IMR-90 (cell line): Measurements from ENCODE around the gene UBN2. TPM values are rescaled to one million over a fixed set of nuclear protein-coding genes. Genes with fewer than 3 reads are reported as not detected.

Experiments
- ATAC-seq: fragments of 200-7000 bp; cut with Tn5 transposase; 2 replicates; pipeline ENCODE4 v1.9.1; 2020; ENCODE audit warnings: low read depth, mild to moderate bottlenecking, moderate library complexity
- BruUV-seq: library from RNA; stranded (reverse); fragments of 400-500 nt; replicated peaks from 2 replicates; lab custom pipeline; 2021; lab: Mats Ljungman, UMichigan
- CTCF ChIA-PET: fragments of 300-600 bp; formaldehyde crosslinking; extraction: SDS; loops from one replicate; lab custom pipeline; 2021; ENCODE audit warnings: antibody characterized with exemption; lab: Yijun Ruan, JAX
- POLR2A ChIA-PET: fragments of 300-600 bp; sonication (Branson Sonifier 250); formaldehyde crosslinking; loops from one replicate; lab custom pipeline; 2022; ENCODE audit warnings: antibody characterized with exemption; ENCODE audit not compliant: unreplicated experiment; lab: Charles Lee
- DNase-seq: peaks from one replicate; pipeline ENCODE4 v3.0.0; 2013
- H2AFZ ChIP-seq: replicated peaks from 2 replicates; pipeline ENCODE3; 2013; ENCODE audit warnings: low read length, mild to moderate bottlenecking; ENCODE audit not compliant: poor library complexity
- H2AK5ac ChIP-seq: 2 replicates; pipeline ENCODE4 v1.6.1; 2013; ENCODE audit warnings: low read depth, low read length, inconsistent platforms
- H2AK9ac ChIP-seq: replicated peaks from 2 replicates; pipeline ENCODE3; 2013; ENCODE audit warnings: mild to moderate bottlenecking, low read depth, low read length, moderate library complexity; ENCODE audit not compliant: poor library complexity
- H2BK120ac ChIP-seq: 2 replicates; pipeline ENCODE4 v1.6.1; 2013; ENCODE audit warnings: low read depth, low read length, inconsistent platforms
- H2BK15ac ChIP-seq: 3 replicates; pipeline ENCODE4 v1.6.1; 2013; ENCODE audit warnings: low read depth, low read length, inconsistent platforms
- H2BK20ac ChIP-seq: 2 replicates; pipeline ENCODE4 v1.6.1; 2013; ENCODE audit warnings: low read depth, mild to moderate bottlenecking, inconsistent platforms, low read length, moderate library complexity
- H2BK5ac ChIP-seq: 2 replicates; pipeline ENCODE4 v1.6.1; 2013; ENCODE audit warnings: mild to moderate bottlenecking, low read depth, low read length, inconsistent platforms; ENCODE audit not compliant: poor library complexity, severe bottlenecking
- H3K14ac ChIP-seq: replicated peaks from 2 replicates; pipeline ENCODE4 v1.6.1; 2013; ENCODE audit warnings: low read depth, low read length, inconsistent platforms
- H3K18ac ChIP-seq: 2 replicates; pipeline ENCODE4 v1.6.1; 2013; ENCODE audit warnings: low read depth, low read length, control low read depth
- H3K23ac ChIP-seq: 2 replicates; pipeline ENCODE4 v1.6.1; 2013; ENCODE audit warnings: low read depth, low read length, inconsistent platforms
- H3K27ac ChIP-seq: 2 replicates; pipeline ENCODE4 v1.5.1; 2013; ENCODE audit warnings: mild to moderate bottlenecking, control low read depth, low read length; ENCODE audit not compliant: insufficient read depth
- H3K27me3 ChIP-seq: 2 replicates; pipeline ENCODE4 v1.6.1; 2013; ENCODE audit warnings: low read length; ENCODE audit not compliant: control insufficient read depth, insufficient read depth
- H3K36me3 ChIP-seq: 2 replicates; pipeline ENCODE4 v1.6.1; 2013; ENCODE audit warnings: low read length, mixed read lengths; ENCODE audit not compliant: control insufficient read depth, insufficient read depth
- H3K4ac ChIP-seq: 2 replicates; pipeline ENCODE4 v1.6.1; 2013; ENCODE audit warnings: low read depth, low read length, inconsistent platforms
- H3K4me1 ChIP-seq: 2 replicates; pipeline ENCODE4 v1.6.1; 2013; ENCODE audit warnings: low read length, mixed read lengths; ENCODE audit not compliant: control insufficient read depth, insufficient read depth
- H3K4me2 ChIP-seq: 2 replicates; pipeline ENCODE4 v1.6.1; 2013; ENCODE audit warnings: low read depth, mild to moderate bottlenecking, control low read depth, low read length, moderate library complexity
- H3K4me3 ChIP-seq: 2 replicates; pipeline ENCODE4 v1.5.1; 2013; ENCODE audit warnings: low read depth, mild to moderate bottlenecking, control low read depth, low read length, moderate library complexity; ENCODE audit not compliant: insufficient read depth
- H3K56ac ChIP-seq: 2 replicates; pipeline ENCODE4 v1.6.1; 2013; ENCODE audit warnings: low read length, inconsistent platforms; ENCODE audit not compliant: insufficient read depth; ENCODE audit errors: extremely low read depth
- H3K79me1 ChIP-seq, 2 experiments: 2 replicates each; pipeline ENCODE4 v1.6.1; 2013; ENCODE audit warnings: low read length in 2 of 2, inconsistent platforms in 1 of 2, low read depth in 1 of 2
- H3K9ac ChIP-seq: 2 replicates; pipeline ENCODE4 v1.6.1; 2013; ENCODE audit warnings: low read depth, low read length, control low read depth
- H3K9me1 ChIP-seq: 2 replicates; pipeline ENCODE4 v1.6.1; 2013; ENCODE audit warnings: low read length, inconsistent platforms; ENCODE audit not compliant: insufficient read depth
- H3K9me3 ChIP-seq: 2 replicates; pipeline ENCODE4 v1.6.1; 2013; ENCODE audit warnings: low read length; ENCODE audit not compliant: control insufficient read depth, insufficient read depth
- H4K20me1 ChIP-seq: 2 replicates; pipeline ENCODE4 v1.6.1; 2013; ENCODE audit warnings: low read length, inconsistent platforms; ENCODE audit not compliant: insufficient read depth
- H4K5ac ChIP-seq: 2 replicates; pipeline ENCODE4 v1.6.1; 2013; ENCODE audit warnings: mild to moderate bottlenecking, low read depth, low read length, control low read depth
- H4K8ac ChIP-seq, 2 experiments: 2 replicates each; pipeline ENCODE4 v1.6.1; 2013; ENCODE audit warnings: low read depth in 2 of 2, low read length in 2 of 2, control low read depth in 1 of 2, inconsistent platforms in 1 of 2
- H4K91ac ChIP-seq: 2 replicates; pipeline ENCODE4 v1.6.1; 2013; ENCODE audit warnings: low read depth, low read length, inconsistent platforms; ENCODE audit not compliant: insufficient read depth
- BHLHE40 ChIP-seq: fragments of 150-350 bp; IDR thresholded peaks from 2 replicates; pipeline ENCODE4 v1.6.1; 2016; ENCODE audit warnings: mild to moderate bottlenecking, low read depth, low read length
- CEBPB ChIP-seq: IDR thresholded peaks from 2 replicates; pipeline ENCODE4 v1.6.1; 2012; ENCODE audit warnings: low read depth, low read length, improper control_type of control experiment
- CHD1 ChIP-seq: IDR thresholded peaks from 2 replicates; pipeline ENCODE4 v1.6.1; 2012; ENCODE audit warnings: low read depth, low read length, improper control_type of control experiment
- FOS ChIP-seq: fragments of 150-350 bp; IDR thresholded peaks from 2 replicates; pipeline ENCODE4 v1.6.1; 2016; ENCODE audit warnings: low read depth, low read length
- MAFK ChIP-seq: IDR thresholded peaks from 2 replicates; pipeline ENCODE4 v1.6.1; 2012; ENCODE audit warnings: low read depth, low read length, improper control_type of control experiment
- MAZ ChIP-seq: IDR thresholded peaks from 2 replicates; pipeline ENCODE4 v1.6.1; 2012; ENCODE audit warnings: low read depth, mild to moderate bottlenecking, low read length, improper control_type of control experiment, moderate library complexity, borderline replicate concordance
- MXI1 ChIP-seq: IDR thresholded peaks from 2 replicates; pipeline ENCODE4 v1.6.1; 2012; ENCODE audit warnings: low read depth, mild to moderate bottlenecking, low read length, moderate library complexity, borderline replicate concordance
- NFE2L2 ChIP-seq: fragments of 150-350 bp; IDR thresholded peaks from 2 replicates; pipeline ENCODE4 v1.6.1; 2016; ENCODE audit warnings: low read depth, mild to moderate bottlenecking, low read length
- POLR2A ChIP-seq: IDR thresholded peaks from 2 replicates; pipeline ENCODE4 v1.6.1; 2012; ENCODE audit warnings: mild to moderate bottlenecking, low read depth, low read length
- RAD21 ChIP-seq: IDR thresholded peaks from 2 replicates; pipeline ENCODE4 v1.6.1; 2012; ENCODE audit warnings: low read length, improper control_type of control experiment
- RCOR1 ChIP-seq: IDR thresholded peaks from 2 replicates; pipeline ENCODE4 v1.6.1; 2012; ENCODE audit warnings: mild to moderate bottlenecking, low read length, improper control_type of control experiment; ENCODE audit not compliant: insufficient replicate concordance
- RFX5 ChIP-seq: IDR thresholded peaks from 2 replicates; pipeline ENCODE4 v1.8.0; 2012; ENCODE audit warnings: low read depth, mild to moderate bottlenecking, low read length, moderate library complexity
- SMC3 ChIP-seq: fragments of 150-350 bp; IDR thresholded peaks from 2 replicates; pipeline ENCODE4 v1.6.1; 2016; ENCODE audit warnings: low read depth, mild to moderate bottlenecking, antibody characterized with exemption, low read length, moderate library complexity
- WGBS, 2 experiments: methylation state at CpG; one replicate each; pipeline versions ENCODE4 v1.1.5 to v1.1.7; 2013; ENCODE audit warnings: missing lambda C conversion rate in 2 of 2; ENCODE audit not compliant: insufficient read length in 1 of 2; ENCODE audit errors: extremely low coverage in 2 of 2; 5-methylcytosine and 5-hydroxymethylcytosine counted together
- dilution Hi-C: fragments of 300-500 bp; cut with HindIII; formaldehyde crosslinking; loops from one replicate; pipeline ENCODE4 v1.14.3; 2018; ENCODE audit warnings: low sequenced_read_pairs; ENCODE audit not compliant: unreplicated experiment
- in situ Hi-C: fragments of 300-500 bp; cut with MboI; formaldehyde crosslinking; loops from 3 replicates; pipeline ENCODE4 v1.14.3; 2019; ENCODE audit warnings: low sequenced_read_pairs, inconsistent platforms, mixed read lengths
- intact Hi-C: fragments of 100-400 bp; cut with micrococcal nuclease; formaldehyde crosslinking; loops from 2 replicates; pipeline ENCODE4 v1.10.0; 2022
- polyA plus RNA-seq, 3 experiments: library from polyadenylated mRNA; depleted of rRNA; stranded (reverse); fragments of >200 nt; gene quantifications; 2 replicates each; pipeline ENCODE4 v1.2.3, GENCODE V29; 2012; ENCODE audit warnings: low replicate concordance in 1 of 3
- total RNA-seq: library from RNA; depleted of rRNA; stranded (reverse); fragments of >200 nt; gene quantifications from 2 replicates; pipeline ENCODE4 v1.2.3, GENCODE V29; 2012
- TF ChIP-seq, protein P1 (sequence below): fragments of 150-350 bp; IDR thresholded peaks from 2 replicates; pipeline ENCODE4 v1.6.1; 2016; ENCODE audit warnings: low read depth, mild to moderate bottlenecking, low read length, moderate library complexity, borderline replicate concordance
- TF ChIP-seq, protein P2 (sequence below): fragments of 150-350 bp; IDR thresholded peaks from 2 replicates; pipeline ENCODE4 v1.6.1; 2017; ENCODE audit warnings: mild to moderate bottlenecking, antibody characterized with exemption, low read length, low read depth

The UBN2 gene
- total and polyA plus RNA-seq, 2 of the 4 experiments (the other 2 are of a cell fraction), result 1.6 to 2.3 TPM

DNA sequence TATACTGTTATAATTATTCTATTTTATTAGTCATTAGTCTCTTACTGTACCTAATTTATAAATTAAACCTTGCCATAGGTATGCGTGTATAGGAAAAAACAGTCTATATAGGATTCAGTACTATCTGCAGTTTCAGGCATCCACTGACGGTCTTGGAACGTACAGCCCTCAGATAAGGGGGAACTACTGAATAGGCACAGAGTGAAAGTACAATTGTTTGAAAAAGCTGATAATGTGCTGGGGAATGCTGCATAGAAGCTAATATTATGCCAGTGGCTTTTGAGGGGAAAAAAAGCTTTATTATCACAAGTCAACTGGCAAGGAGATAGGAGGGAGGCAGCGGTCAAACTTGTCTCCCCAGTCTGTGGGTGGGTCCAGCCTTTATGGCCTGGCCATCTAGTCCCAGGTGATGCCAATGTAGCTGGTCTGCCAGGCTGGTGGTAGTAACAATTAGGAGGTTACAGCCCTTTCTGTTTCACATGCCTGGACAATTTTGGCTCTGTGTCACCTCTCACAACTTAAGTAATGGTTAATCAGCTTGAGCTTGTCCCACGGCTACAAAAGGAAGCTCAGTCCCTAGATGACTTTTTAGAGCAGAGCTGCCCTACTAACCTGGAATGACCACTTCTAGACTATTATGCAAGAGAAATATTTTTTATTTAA lies 101.8 kb downstream of the UBN2 start:
- ATAC-seq (no peak), DNase-seq (no peak)

More for the DNA sequence above, 101.8 kb downstream of the UBN2 start:
- 59% methylated on average over 2 of the region's 5 CpGs; no CpG with 5 or more reads in 1 of the 2 experiments for WGBS, 2 experiments
- in situ Hi-C loops (no loop called here), dilution Hi-C loops (no loop called here), intact Hi-C loops (no loop called here)
- H4K8ac ChIP-seq, result no peak overlapping the region
- H3K56ac ChIP-seq, result no peak overlapping the region
- BruUV-seq, result no TSS peak
- no peaks in the 10 kb centered on the region for H3K9me1 ChIP-seq
- no peak overlapping the region for H2BK15ac ChIP-seq
- H4K91ac ChIP-seq, result no peak overlapping the region
- H3K36me3 ChIP-seq, result no peaks in the 10 kb centered on the region
- H3K27me3 ChIP-seq, result no peaks in the 10 kb centered on the region
- H2BK20ac ChIP-seq, result no peak overlapping the region
- H3K9ac ChIP-seq, result no peak overlapping the region
- no peaks in the 10 kb centered on the region for H3K79me1 ChIP-seq
- H3K14ac ChIP-seq, result no peak overlapping the region
- no peaks in the 10 kb centered on the region for H3K4me1 ChIP-seq
- no peaks in the 10 kb centered on the region for H3K9me3 ChIP-seq
- ChIA-PET CTCF (no interaction called here), POLR2A (no interaction called here)
- H2BK120ac ChIP-seq, result no peak overlapping the region
- H3K4me2 ChIP-seq, result no peak overlapping the region
- H2AK5ac ChIP-seq, result no peak overlapping the region
- H4K5ac ChIP-seq, result no peak overlapping the region
- no peak overlapping the region for H2BK5ac ChIP-seq
- H3K4me3 ChIP-seq, result no peak overlapping the region
- no peak overlapping the region for H2AK9ac ChIP-seq
- H3K4ac ChIP-seq, result no peak overlapping the region
- H3K27ac ChIP-seq, result no peak overlapping the region
- TF ChIP-seq POLR2A, result no peak
- TF ChIP-seq CEBPB, result no peak
- TF ChIP-seq MXI1, result no peak
- TF ChIP-seq MAFK, result no peak
- TF ChIP-seq RAD21, result no peak
- TF ChIP-seq FOS, result no peak
- TF ChIP-seq RFX5, result no peak
- TF ChIP-seq, protein P1, sequence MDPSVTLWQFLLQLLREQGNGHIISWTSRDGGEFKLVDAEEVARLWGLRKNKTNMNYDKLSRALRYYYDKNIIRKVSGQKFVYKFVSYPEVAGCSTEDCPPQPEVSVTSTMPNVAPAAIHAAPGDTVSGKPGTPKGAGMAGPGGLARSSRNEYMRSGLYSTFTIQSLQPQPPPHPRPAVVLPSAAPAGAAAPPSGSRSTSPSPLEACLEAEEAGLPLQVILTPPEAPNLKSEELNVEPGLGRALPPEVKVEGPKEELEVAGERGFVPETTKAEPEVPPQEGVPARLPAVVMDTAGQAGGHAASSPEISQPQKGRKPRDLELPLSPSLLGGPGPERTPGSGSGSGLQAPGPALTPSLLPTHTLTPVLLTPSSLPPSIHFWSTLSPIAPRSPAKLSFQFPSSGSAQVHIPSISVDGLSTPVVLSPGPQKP, result no peak
- no peak for TF ChIP-seq RCOR1
- no peak for TF ChIP-seq MAZ
- no peak for TF ChIP-seq NFE2L2
- no peak for TF ChIP-seq SMC3
- no peak for TF ChIP-seq CHD1
- TF ChIP-seq, protein P2, sequence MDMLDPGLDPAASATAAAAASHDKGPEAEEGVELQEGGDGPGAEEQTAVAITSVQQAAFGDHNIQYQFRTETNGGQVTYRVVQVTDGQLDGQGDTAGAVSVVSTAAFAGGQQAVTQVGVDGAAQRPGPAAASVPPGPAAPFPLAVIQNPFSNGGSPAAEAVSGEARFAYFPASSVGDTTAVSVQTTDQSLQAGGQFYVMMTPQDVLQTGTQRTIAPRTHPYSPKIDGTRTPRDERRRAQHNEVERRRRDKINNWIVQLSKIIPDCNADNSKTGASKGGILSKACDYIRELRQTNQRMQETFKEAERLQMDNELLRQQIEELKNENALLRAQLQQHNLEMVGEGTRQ, result no peak
- TF ChIP-seq BHLHE40, result no peak
- H2AFZ ChIP-seq, result no peak overlapping the region
- no peak overlapping the region for H3K23ac ChIP-seq
- H4K20me1 ChIP-seq, result no peaks in the 10 kb centered on the region
- H3K18ac ChIP-seq, result no peak overlapping the region
